NK-92 treated with Interleukin-12 subunit alpha and Interleukin-12 subunit beta, amount 100 ng/mL, for 24 hours (cell line): ENCODE data around the gene CRIP1.

Experiments used
- DNase-seq: peaks from one replicate; lab custom pipeline; 2025; lab: John Stamatoyannopoulos, UW

The CRIP1 gene

GRCh38 chr14:105486163-105486973 is at the start of gene CRIP1:
TSS of gene CRIP1 (plus strand) at chr14:105486886. CDS start at chr14:105487260, 374 bp downstream.
- no peak for DNase-seq

- no peak for DNase-seq
These were observed 49.6 kb upstream of the CRIP1 start for GRCh38 chr14:105436891-105437722.

GRCh38 chr14:105437723-105438500 is 48.8 kb upstream of the CRIP1 start:
- no peak for DNase-seq

GRCh38 chr14:105439179-105439578 is 47.5 kb upstream of the CRIP1 start:
- DNase-seq: no peak

GRCh38 chr14:105439710-105440553 is 46.8 kb upstream of the CRIP1 start:
- no peak for DNase-seq

GRCh38 chr14:105440554-105440900 is 46.2 kb upstream of the CRIP1 start:
- no peak for DNase-seq

- no peak for DNase-seq
These were observed 45.7 kb upstream of the CRIP1 start for GRCh38 chr14:105440992-105441391.

- DNase-seq: no peak
These were observed 44.6 kb upstream of the CRIP1 start for GRCh38 chr14:105442125-105442524.

GRCh38 chr14:105442834-105443233 is 43.9 kb upstream of the CRIP1 start:
- no peak for DNase-seq

GRCh38 chr14:105444859-105445258 is 41.8 kb upstream of the CRIP1 start:
- DNase-seq: no peak

- no peak for DNase-seq
These were observed 41.4 kb upstream of the CRIP1 start for GRCh38 chr14:105445290-105445689.

GRCh38 chr14:105445901-105446845 is 40.5 kb upstream of the CRIP1 start:
- no peak for DNase-seq

GRCh38 chr14:105446971-105447370 is 39.7 kb upstream of the CRIP1 start:
- no peak for DNase-seq

- DNase-seq: no peak
These were observed 38.7 kb upstream of the CRIP1 start for GRCh38 chr14:105447651-105448640.

GRCh38 chr14:105448706-105449111 is 38.0 kb upstream of the CRIP1 start:
- DNase-seq: no peak

- no peak for DNase-seq
These were observed 37.2 kb upstream of the CRIP1 start for GRCh38 chr14:105449276-105450122.

GRCh38 chr14:105450123-105450505 is 36.6 kb upstream of the CRIP1 start:
- DNase-seq: no peak
